Keratinocyte (primary cell): ENCODE measurements around the gene UTP4. TPM values are rescaled to one million over a fixed set of nuclear protein-coding genes. Genes with fewer than 3 reads are reported as not detected.

Experiments used
- DNase-seq: peaks from one replicate; pipeline ENCODE4 v3.0.0-alpha.2; 2011; ENCODE audit warnings: low read depth, missing footprints, low spot score
- FAIRE-seq: peaks from 2 replicates; lab custom pipeline; 2011; peaks lifted over from hg19 to GRCh38; lab: Jason Lieb, UNC
- H2AFZ ChIP-seq: 2 replicates; pipeline ENCODE4 v1.6.0; 2012; ENCODE audit warnings: low read length, control low read depth, inconsistent platforms; ENCODE audit not compliant: control insufficient read depth
- H3K27ac ChIP-seq: 2 replicates; pipeline ENCODE4 v1.5.1; 2011; ENCODE audit warnings: low read length; ENCODE audit not compliant: control insufficient read depth, insufficient read depth
- H3K27me3 ChIP-seq: 3 replicates; pipeline ENCODE4 v1.6.0; 2011; ENCODE audit warnings: low read length; ENCODE audit not compliant: control insufficient read depth, insufficient read depth; ENCODE audit errors: extremely low read depth
- H3K36me3 ChIP-seq, 2 experiments: 2 replicates in 1 of 2; 3 replicates in 1 of 2; pipeline ENCODE4 v1.5.1; 2011; ENCODE audit warnings: low read length in 2 of 2, mild to moderate bottlenecking in 1 of 2; ENCODE audit not compliant: control insufficient read depth in 2 of 2, insufficient read depth in 2 of 2; ENCODE audit errors: extremely low read depth in 1 of 2
- H3K4me1 ChIP-seq: 3 replicates; pipeline ENCODE4 v1.5.1; 2011; ENCODE audit warnings: low read length; ENCODE audit not compliant: control insufficient read depth, insufficient read depth; ENCODE audit errors: extremely low read depth
- H3K4me2 ChIP-seq: 3 replicates; pipeline ENCODE4 v1.6.0; 2011; ENCODE audit warnings: low read depth, low read length; ENCODE audit not compliant: control insufficient read depth, insufficient read depth; ENCODE audit errors: extremely low read depth
- H3K4me3 ChIP-seq, 3 experiments: fragments of 200-600 bp in 1 of 3; sonication (generic) in 1 of 3; 2 replicates in 2 of 3; 3 replicates in 1 of 3; pipeline ENCODE4 v1.5.1; 2011 to 2016; ENCODE audit warnings: low read length in 3 of 3, mild to moderate bottlenecking in 3 of 3, control low read depth in 2 of 3, inconsistent platforms in 1 of 3, low read depth in 1 of 3, mixed read lengths in 1 of 3, mixed run types in 1 of 3, moderate library complexity in 1 of 3; ENCODE audit not compliant: control insufficient read depth in 2 of 3, insufficient read depth in 2 of 3; ENCODE audit errors: extremely low read depth in 1 of 3
- H3K79me2 ChIP-seq: 2 replicates; pipeline ENCODE4 v1.6.0; 2012; ENCODE audit warnings: low read length; ENCODE audit not compliant: control insufficient read depth, insufficient read depth
- H3K9ac ChIP-seq: 3 replicates; pipeline ENCODE4 v1.6.0; 2011; ENCODE audit warnings: low read length; ENCODE audit not compliant: control insufficient read depth, insufficient read depth; ENCODE audit errors: extremely low read depth
- H3K9me1 ChIP-seq: 3 replicates; pipeline ENCODE4 v1.6.0; 2011; ENCODE audit warnings: low read length; ENCODE audit not compliant: control insufficient read depth, insufficient read depth; ENCODE audit errors: extremely low read depth
- H3K9me3 ChIP-seq: 2 replicates; pipeline ENCODE4 v1.5.1; 2012; ENCODE audit warnings: low read depth, low read length; ENCODE audit not compliant: control insufficient read depth
- H4K20me1 ChIP-seq: 3 replicates; pipeline ENCODE4 v1.6.0; 2011; ENCODE audit warnings: low read length; ENCODE audit not compliant: control insufficient read depth, insufficient read depth; ENCODE audit errors: extremely low read depth
- CTCF ChIP-seq, 3 experiments: IDR thresholded peaks in 1 of 3; conservative IDR thresholded peaks in 1 of 3; optimal IDR thresholded peaks in 1 of 3; 2 replicates in 2 of 3; 3 replicates in 1 of 3; pipeline versions ENCODE3 to v1.5.1; 2011; ENCODE audit warnings: low read length in 3 of 3, mild to moderate bottlenecking in 3 of 3, moderate library complexity in 2 of 3, control low read depth in 1 of 3, inconsistent platforms in 1 of 3; ENCODE audit not compliant: insufficient read depth in 2 of 3; ENCODE audit errors: extremely low read depth in 1 of 3
- EZH2 ChIP-seq: IDR thresholded peaks from one replicate; pipeline ENCODE4 v1.6.1; 2012; ENCODE audit warnings: inconsistent platforms, mild to moderate bottlenecking, low read length, moderate library complexity
- dilution Hi-C: fragments of 300-500 bp; cut with MboI; formaldehyde crosslinking; loops from one replicate; pipeline ENCODE4 v1.7.0; 2020; ENCODE audit warnings: low sequenced_read_pairs; ENCODE audit not compliant: extremely low pct_ligation_motif_present
- polyA plus RNA-seq, 5 experiments: library from polyadenylated mRNA; depleted of rRNA in 3 of 5; stranded (reverse) in 3 of 5; stranded (forward) in 1 of 5; unstranded in 1 of 5; fragments of >200 nt; gene quantifications; 1 replicate in 1 of 5; 2 replicates in 3 of 5; 3 replicates in 1 of 5; pipeline versions ENCODE4 v1.2.1 to v1.2.3, GENCODE V29; 2011 to 2012; ENCODE audit warnings: missing spikeins in 2 of 5, low read depth in 1 of 5, low replicate concordance in 1 of 5

The UTP4 gene
- polyA plus RNA-seq, 1 donor (not counting 4 experiments of a cell fraction or from before 2014, with no cell fraction given), result 106 TPM

- no peaks in the 10 kb centered on the region for H3K79me2 ChIP-seq
- H3K36me3 ChIP-seq, result no peaks in the 10 kb centered on the region
- no peak overlapping the region for H3K4me3 ChIP-seq
- dilution Hi-C loops, result no loop called here
- no peak overlapping the region for H2AFZ ChIP-seq
- no peaks in the 10 kb centered on the region for H3K9me3 ChIP-seq
- H3K9ac ChIP-seq, result no peak overlapping the region
- H4K20me1 ChIP-seq, result no peaks in the 10 kb centered on the region
- no peak overlapping the region for H3K4me2 ChIP-seq
- no peak for FAIRE-seq
- H3K4me1 ChIP-seq, result peaks cover 18% of the 10 kb centered on the region
- no peaks in the 10 kb centered on the region for H3K27me3 ChIP-seq
- H3K27ac ChIP-seq, result no peak overlapping the region
- no peak for DNase-seq
- TF ChIP-seq EZH2 (no peak), CTCF (optimal IDR thresholded peaks at IDR 0.05 in 1 of 3, IDR thresholded peaks at IDR 0.05 in 1 of 3, conservative IDR thresholded peaks at IDR 0.05 in 1 of 3; ENCODE audit: extremely low read depth in 1 of 3, insufficient read depth in 2 of 3, low read length in 3 of 3) (no peak)
- H3K9me1 ChIP-seq, result no peaks in the 10 kb centered on the region
These were observed 45.3 kb upstream of the UTP4 start for GRCh38 chr16:69087161-69087581.

- Histone ChIP-seq H4K20me1 (no peaks in the 10 kb centered on the region), H3K27me3 (no peaks in the 10 kb centered on the region), H3K9me3 (no peaks in the 10 kb centered on the region), H3K9me1 (no peaks in the 10 kb centered on the region), H3K4me3 (no peak overlapping the region), H2AFZ (no peak overlapping the region), H3K4me1 (peaks cover 18% of the 10 kb centered on the region), H3K4me2 (peak overlapping the region; percentile 56), H3K79me2 (no peaks in the 10 kb centered on the region), H3K9ac (no peak overlapping the region), H3K36me3 (no peaks in the 10 kb centered on the region), H3K27ac (no peak overlapping the region)
- DNase-seq (no peak), FAIRE-seq (no peak)
- no peak for TF ChIP-seq EZH2
- no peak for TF ChIP-seq CTCF (optimal IDR thresholded peaks at IDR 0.05 in 1 of 3, IDR thresholded peaks at IDR 0.05 in 1 of 3, conservative IDR thresholded peaks at IDR 0.05 in 1 of 3; ENCODE audit: extremely low read depth in 1 of 3, insufficient read depth in 2 of 3, low read length in 3 of 3)
- dilution Hi-C loops, result no loop called here
These were observed 43.8 kb upstream of the UTP4 start for GRCh38 chr16:69088684-69089083.
